ENCODE results near the gene CCDC80. TPM values are rescaled to one million over a fixed set of nuclear protein-coding genes. Genes with fewer than 3 reads are reported as not detected.

CCDC80 gene
- total and polyA plus RNA-seq, 4 donors: 59.0 to 130 (median 99.6) TPM

DNA sequence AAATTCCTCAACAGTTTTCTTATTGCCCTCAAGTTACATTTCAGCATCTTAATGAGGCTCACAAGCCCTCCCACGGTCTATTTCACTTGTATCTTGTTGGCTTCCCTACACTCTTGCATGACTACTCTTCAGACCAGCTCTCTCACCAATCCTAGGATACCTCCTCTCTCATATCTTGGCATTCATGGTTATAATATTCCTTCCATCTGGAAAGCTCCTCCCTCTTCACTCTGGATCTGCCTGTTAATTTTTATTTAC lies 8.5 kb upstream of the CCDC80 start:
- Histone ChIP-seq H3K27ac (ENCODE audit: low read depth, low read length) (no peak overlapping the region), H3K27me3 (ENCODE audit: control insufficient read depth, insufficient read depth, low read length) (no peaks in the 10 kb centered on the region), H3K9me3 (ENCODE audit: control insufficient read depth, insufficient read depth, low read length) (no peaks in the 10 kb centered on the region), H3K36me3 (ENCODE audit: control insufficient read depth, insufficient read depth, low read length) (no peaks in the 10 kb centered on the region), H3K4me1 (ENCODE audit: control insufficient read depth, insufficient read depth, low read length) (no peaks in the 10 kb centered on the region), H3K4me3 (ENCODE audit: low read depth, low read length) (no peak overlapping the region)
- WGBS (ENCODE audit: insufficient coverage): 100% methylated on average over 1 of the region's 1 CpG
- DNase-seq (ENCODE audit: low read depth in 4 of 6, low spot score in 6 of 6): no peak

DNA sequence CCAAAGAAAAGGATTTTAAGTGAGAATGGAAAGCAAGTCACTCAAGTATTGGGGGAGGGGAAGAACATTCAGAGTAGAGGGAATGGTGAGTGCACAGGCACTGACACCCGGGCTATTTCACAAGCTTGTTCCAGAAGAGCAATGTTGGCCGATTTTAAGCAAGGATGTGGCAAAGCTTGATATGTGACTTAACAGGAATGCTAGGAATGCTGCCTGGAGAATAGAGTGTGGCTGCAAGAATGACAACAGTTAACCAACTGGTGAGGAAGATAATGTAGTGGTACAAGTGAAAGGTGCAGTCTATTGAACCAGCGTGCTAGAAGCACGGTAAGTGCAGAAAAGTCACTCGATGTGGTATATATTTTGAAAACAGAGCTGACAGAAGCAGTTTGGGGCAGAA lies 6.2 kb upstream of the CCDC80 start:
- no peak for DNase-seq (ENCODE audit: low read depth in 4 of 6, low spot score in 6 of 6)
- WGBS (ENCODE audit: insufficient coverage): 51% methylated on average over 5 of the region's 5 CpGs
- H3K36me3 ChIP-seq (ENCODE audit: control insufficient read depth, insufficient read depth, low read length): no peaks in the 10 kb centered on the region
- no peaks in the 10 kb centered on the region for H3K4me1 ChIP-seq (ENCODE audit: control insufficient read depth, insufficient read depth, low read length)
- no peaks in the 10 kb centered on the region for H3K27me3 ChIP-seq (ENCODE audit: control insufficient read depth, insufficient read depth, low read length)
- H3K27ac ChIP-seq (ENCODE audit: low read depth, low read length): no peak overlapping the region
- H3K9me3 ChIP-seq (ENCODE audit: control insufficient read depth, insufficient read depth, low read length): no peaks in the 10 kb centered on the region
- H3K4me3 ChIP-seq (ENCODE audit: low read depth, low read length): no peak overlapping the region

DNA sequence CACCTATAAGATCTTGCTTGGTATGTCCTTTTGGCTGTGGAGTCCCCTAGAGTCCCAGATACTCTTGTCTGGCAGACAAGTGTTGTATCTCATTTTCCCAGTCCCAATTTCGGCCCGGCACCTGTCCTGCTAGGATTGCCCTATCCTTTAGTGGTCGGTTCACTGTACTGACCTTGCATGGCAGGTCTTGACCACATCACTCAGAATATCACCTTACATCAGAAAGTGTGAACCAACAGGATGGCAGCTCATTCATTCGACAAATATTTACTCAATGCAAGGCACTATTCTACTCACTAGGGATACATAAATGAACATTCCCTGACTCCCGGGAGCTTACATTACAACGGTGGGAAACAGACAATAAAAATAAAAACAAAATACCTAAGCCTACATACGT lies 5.7 kb upstream of the CCDC80 start:
- H3K36me3 ChIP-seq (ENCODE audit: control insufficient read depth, insufficient read depth, low read length): no peaks in the 10 kb centered on the region
- no peak overlapping the region for H3K27ac ChIP-seq (ENCODE audit: low read depth, low read length)
- no peak overlapping the region for H3K4me3 ChIP-seq (ENCODE audit: low read depth, low read length)
- no peaks in the 10 kb centered on the region for H3K27me3 ChIP-seq (ENCODE audit: control insufficient read depth, insufficient read depth, low read length)
- no peaks in the 10 kb centered on the region for H3K9me3 ChIP-seq (ENCODE audit: control insufficient read depth, insufficient read depth, low read length)
- WGBS (ENCODE audit: insufficient coverage): 93% methylated on average over 4 of the region's 7 CpGs
- H3K4me1 ChIP-seq (ENCODE audit: control insufficient read depth, insufficient read depth, low read length): peaks cover 4% of the 10 kb centered on the region
- DNase-seq (ENCODE audit: low read depth in 4 of 6, low spot score in 6 of 6): no peak

DNA sequence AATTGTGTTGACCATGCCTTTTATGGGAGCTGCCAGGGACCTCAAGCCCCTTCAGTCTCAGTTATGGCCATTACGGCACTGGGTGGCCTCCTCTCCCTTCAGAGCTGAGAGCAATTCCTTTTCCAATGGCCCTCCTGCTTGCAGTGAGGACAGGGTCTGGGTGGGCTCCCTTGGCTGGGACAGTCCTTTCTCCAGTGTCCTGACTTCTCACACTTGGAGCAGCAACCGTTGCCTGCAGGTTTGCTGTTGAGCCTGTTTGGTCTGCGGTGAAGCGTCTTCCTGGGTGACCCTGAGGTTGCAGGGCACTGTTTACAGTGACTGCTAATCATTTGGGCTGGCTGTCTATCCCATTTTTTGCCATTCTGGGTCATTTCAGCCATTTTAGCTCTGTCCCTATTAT lies 3.5 kb upstream of the CCDC80 start:
- Histone ChIP-seq H3K27ac (ENCODE audit: low read depth, low read length) (no peak overlapping the region), H3K36me3 (ENCODE audit: control insufficient read depth, insufficient read depth, low read length) (peaks cover 1% of the 10 kb centered on the region), H3K27me3 (ENCODE audit: control insufficient read depth, insufficient read depth, low read length) (no peaks in the 10 kb centered on the region), H3K4me3 (ENCODE audit: low read depth, low read length) (no peak overlapping the region), H3K4me1 (ENCODE audit: control insufficient read depth, insufficient read depth, low read length) (peaks cover 14% of the 10 kb centered on the region), H3K9me3 (ENCODE audit: control insufficient read depth, insufficient read depth, low read length) (no peaks in the 10 kb centered on the region)
- DNase-seq (ENCODE audit: low read depth in 4 of 6, low spot score in 6 of 6): no peak
- WGBS (ENCODE audit: insufficient coverage): 86% methylated on average over 4 of the region's 4 CpGs

DNA sequence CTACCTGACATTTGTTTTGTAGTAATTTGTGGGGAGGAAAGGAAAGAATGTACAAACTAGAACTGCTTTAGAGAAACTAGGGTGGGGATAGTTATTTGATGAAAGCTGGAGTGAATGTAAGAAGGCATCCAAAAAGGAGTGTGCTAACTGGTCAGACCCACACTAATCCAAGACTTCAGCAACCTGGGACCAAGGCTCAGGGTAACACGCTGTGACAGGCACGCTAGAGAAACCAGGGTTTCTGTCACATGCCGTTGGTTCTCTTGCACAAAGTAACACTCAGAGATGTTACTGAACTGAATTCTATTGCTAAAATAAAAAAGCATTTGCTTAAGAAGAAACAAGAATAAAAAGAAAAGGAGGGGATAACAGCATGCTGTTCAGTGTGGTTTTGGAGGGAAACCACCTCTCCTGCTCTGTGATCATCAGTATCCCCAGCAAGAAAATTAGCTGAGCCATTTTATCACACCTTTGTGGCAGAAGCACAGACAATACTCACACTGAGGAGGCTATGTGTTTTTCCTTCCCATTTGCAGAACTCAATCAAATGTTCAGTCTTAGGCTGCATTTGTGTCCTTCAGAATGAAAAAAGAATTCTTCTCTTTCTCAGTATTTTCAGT lies 2.8 kb upstream of the CCDC80 start:
- WGBS (ENCODE audit: insufficient coverage): no CpG with 5 or more reads among the region's 3 CpGs
- Histone ChIP-seq H3K36me3 (ENCODE audit: control insufficient read depth, insufficient read depth, low read length) (peaks cover 7% of the 10 kb centered on the region), H3K27me3 (ENCODE audit: control insufficient read depth, insufficient read depth, low read length) (no peaks in the 10 kb centered on the region), H3K4me1 (ENCODE audit: control insufficient read depth, insufficient read depth, low read length) (peaks cover 22% of the 10 kb centered on the region), H3K4me3 (ENCODE audit: low read depth, low read length) (no peak overlapping the region), H3K9me3 (ENCODE audit: control insufficient read depth, insufficient read depth, low read length) (no peaks in the 10 kb centered on the region), H3K27ac (ENCODE audit: low read depth, low read length) (no peak overlapping the region)
- DNase-seq (ENCODE audit: low read depth in 4 of 6, low spot score in 6 of 6): no peak

DNA sequence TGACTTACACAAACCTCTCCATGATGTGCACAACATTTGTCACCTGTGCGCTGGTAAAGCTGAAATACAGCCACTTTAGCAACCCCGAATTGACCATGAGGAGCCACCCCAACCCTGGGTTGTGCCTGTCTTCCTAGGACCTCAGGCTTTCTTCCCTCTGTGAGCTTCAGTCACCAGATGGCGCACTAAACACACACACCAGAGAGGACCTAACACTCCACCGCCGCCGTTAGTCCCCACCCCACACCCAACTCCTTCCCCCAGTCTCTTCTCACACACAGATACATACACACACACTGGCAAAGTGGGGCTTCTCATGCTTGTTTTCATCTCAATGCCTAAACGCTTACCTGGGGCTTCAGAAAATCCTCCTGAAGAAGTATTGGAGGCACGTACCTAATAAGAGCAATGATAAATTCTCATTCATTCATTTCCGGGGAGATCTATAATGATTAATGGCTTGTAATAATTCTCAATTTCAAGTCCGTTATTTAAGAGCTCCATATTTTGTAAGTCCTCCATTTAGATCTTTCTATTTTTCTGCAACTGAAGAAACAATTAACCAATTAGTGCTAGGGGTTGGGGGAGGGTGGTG lies 2.1 kb upstream of the CCDC80 start:
- Histone ChIP-seq H3K27ac (ENCODE audit: low read depth, low read length) (no peak overlapping the region), H3K4me1 (ENCODE audit: control insufficient read depth, insufficient read depth, low read length) (peaks cover 28% of the 10 kb centered on the region), H3K4me3 (ENCODE audit: low read depth, low read length) (peak overlapping the region; percentile 28), H3K9me3 (ENCODE audit: control insufficient read depth, insufficient read depth, low read length) (no peaks in the 10 kb centered on the region), H3K27me3 (ENCODE audit: control insufficient read depth, insufficient read depth, low read length) (no peaks in the 10 kb centered on the region), H3K36me3 (ENCODE audit: control insufficient read depth, insufficient read depth, low read length) (peaks cover 8% of the 10 kb centered on the region)
- WGBS (ENCODE audit: insufficient coverage): 12% methylated on average over 6 of the region's 10 CpGs
- peak in 5 of 6 donors; percentile 85 to 97 (median 87) for DNase-seq (ENCODE audit: low read depth in 4 of 6, low spot score in 6 of 6)

DNA sequence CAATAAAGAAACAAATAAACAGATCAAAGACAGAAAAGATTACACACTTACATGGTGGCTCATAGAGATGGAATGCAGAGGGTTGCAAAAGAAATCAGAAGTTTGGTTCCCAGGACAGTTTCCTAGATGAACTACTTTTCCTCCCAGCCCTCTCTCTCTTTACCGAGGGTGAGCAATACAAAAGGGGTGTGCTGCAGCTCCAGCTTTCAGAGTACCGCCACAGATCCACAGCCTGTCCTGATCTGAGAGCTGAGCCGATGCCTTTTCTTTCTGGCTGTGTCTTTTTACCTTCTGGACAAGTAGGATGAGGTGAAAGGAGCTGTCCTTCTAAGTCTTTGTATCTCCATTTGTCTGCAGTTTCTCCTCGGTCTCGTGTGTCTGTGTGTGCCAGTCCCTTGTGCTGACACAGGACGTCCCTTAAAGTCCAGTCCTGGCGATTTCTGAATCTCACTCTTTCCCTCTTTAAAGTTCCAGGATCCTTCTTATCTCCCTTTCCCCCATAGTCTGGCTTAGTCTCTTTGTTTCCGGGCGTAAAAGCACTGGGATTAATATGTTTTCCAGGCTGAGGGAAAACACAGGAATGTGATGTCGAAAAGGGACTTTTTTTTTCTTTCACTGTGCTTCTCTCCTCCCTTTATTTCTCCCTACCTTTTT lies 540 bp downstream of the CCDC80 start:
- H3K4me3 ChIP-seq (ENCODE audit: low read depth, low read length): peak overlapping the region; percentile 61
- H3K36me3 ChIP-seq (ENCODE audit: control insufficient read depth, insufficient read depth, low read length): peaks cover 8% of the 10 kb centered on the region
- H3K9me3 ChIP-seq (ENCODE audit: control insufficient read depth, insufficient read depth, low read length): no peaks in the 10 kb centered on the region
- no peaks in the 10 kb centered on the region for H3K27me3 ChIP-seq (ENCODE audit: control insufficient read depth, insufficient read depth, low read length)
- WGBS (ENCODE audit: insufficient coverage): 1% methylated on average over 4 of the region's 10 CpGs
- peak in 1 of 6 donors; percentile 47 for DNase-seq (ENCODE audit: low read depth in 4 of 6, low spot score in 6 of 6)
- H3K4me1 ChIP-seq (ENCODE audit: control insufficient read depth, insufficient read depth, low read length): peaks cover 28% of the 10 kb centered on the region
- peak overlapping the region; percentile 95 for H3K27ac ChIP-seq (ENCODE audit: low read depth, low read length)

DNA sequence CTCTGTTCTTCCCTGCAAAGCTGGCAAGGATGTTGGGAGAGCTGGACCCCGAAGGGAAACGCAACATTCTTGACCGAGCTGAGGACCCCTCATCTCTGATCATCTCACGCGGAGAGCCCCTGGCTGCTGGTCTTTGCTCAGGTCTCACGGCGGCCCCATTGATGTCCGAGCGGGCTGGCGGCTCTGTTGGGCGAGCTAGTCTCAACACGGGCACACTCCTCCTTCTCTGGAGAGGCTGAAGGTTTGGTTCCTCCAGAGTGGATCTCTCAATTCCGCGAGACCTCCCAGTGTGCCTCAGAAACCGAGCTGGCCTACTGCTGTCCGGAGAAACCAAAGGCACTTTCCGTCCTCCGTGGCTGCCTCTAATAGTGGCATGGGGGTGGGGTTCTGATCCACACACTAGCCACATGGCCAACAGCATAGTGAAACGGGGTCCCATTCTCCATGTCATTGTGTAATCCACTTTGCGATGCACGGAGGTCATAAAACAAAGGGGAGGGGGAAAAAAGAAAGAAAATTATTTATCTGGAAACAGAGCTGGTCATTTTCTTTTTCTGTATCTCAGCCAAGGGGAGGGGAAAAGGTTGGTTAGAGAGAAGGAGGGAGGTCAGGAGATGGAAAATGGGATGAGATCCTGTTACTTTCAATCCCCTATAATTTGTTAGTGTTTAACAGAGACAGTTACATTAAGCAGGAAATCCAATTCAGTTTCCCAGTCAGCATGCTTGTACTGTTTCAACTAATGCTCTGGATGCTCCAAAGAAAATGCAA lies 1.3 kb downstream of the CCDC80 start:
- no peaks in the 10 kb centered on the region for H3K9me3 ChIP-seq (ENCODE audit: control insufficient read depth, insufficient read depth, low read length)
- H3K36me3 ChIP-seq (ENCODE audit: control insufficient read depth, insufficient read depth, low read length): peaks cover 8% of the 10 kb centered on the region
- no peak for DNase-seq (ENCODE audit: low read depth in 4 of 6, low spot score in 6 of 6)
- 97% methylated on average over 12 of the region's 21 CpGs for WGBS (ENCODE audit: insufficient coverage)
- H3K27ac ChIP-seq (ENCODE audit: low read depth, low read length): peak overlapping the region; percentile 95
- H3K27me3 ChIP-seq (ENCODE audit: control insufficient read depth, insufficient read depth, low read length): no peaks in the 10 kb centered on the region
- peak overlapping the region; percentile 61 for H3K4me3 ChIP-seq (ENCODE audit: low read depth, low read length)
- peaks cover 28% of the 10 kb centered on the region for H3K4me1 ChIP-seq (ENCODE audit: control insufficient read depth, insufficient read depth, low read length)

DNA sequence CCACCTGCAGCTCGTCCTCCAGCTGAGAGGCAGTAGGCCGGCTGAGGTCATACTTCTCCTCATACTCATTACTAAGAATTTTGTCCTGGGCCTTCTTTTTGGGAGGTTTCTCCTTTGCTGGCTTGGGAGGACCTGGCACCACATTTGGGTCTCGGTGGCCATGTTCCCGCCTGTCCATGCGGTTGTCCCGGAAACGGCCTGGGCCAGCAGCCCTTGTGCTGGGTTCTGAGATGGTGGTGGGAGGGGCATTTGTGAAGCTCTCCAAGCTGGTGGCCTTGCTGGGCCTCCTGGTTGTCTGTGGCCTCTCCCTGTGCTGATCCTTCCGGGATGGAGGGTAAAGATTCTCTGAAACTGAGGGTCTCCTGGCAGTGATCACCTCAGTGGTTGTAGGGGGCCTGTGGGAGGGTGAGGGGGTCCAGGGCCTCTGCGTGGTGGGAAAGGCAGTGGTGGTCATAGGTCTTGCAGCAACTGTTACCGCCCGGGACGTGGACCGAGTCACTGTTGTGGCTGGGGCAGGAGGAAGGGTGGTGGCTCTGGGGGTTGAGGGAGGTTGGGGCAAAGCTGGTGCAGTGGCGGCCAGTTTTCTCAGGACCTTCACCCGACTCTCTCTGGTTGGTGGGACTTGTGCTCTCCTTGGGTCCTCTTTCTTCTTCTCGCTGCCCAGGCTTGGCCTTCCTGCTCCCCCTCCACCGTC lies 2.5 kb downstream of the CCDC80 start:
- peak in 1 of 6 donors; percentile 56 for DNase-seq (ENCODE audit: low read depth in 4 of 6, low spot score in 6 of 6)
- peak overlapping the region; percentile 25 for H3K27ac ChIP-seq (ENCODE audit: low read depth, low read length)
- no peaks in the 10 kb centered on the region for H3K9me3 ChIP-seq (ENCODE audit: control insufficient read depth, insufficient read depth, low read length)
- H3K4me3 ChIP-seq (ENCODE audit: low read depth, low read length): no peak overlapping the region
- H3K36me3 ChIP-seq (ENCODE audit: control insufficient read depth, insufficient read depth, low read length): peaks cover 8% of the 10 kb centered on the region
- H3K4me1 ChIP-seq (ENCODE audit: control insufficient read depth, insufficient read depth, low read length): peaks cover 28% of the 10 kb centered on the region
- H3K27me3 ChIP-seq (ENCODE audit: control insufficient read depth, insufficient read depth, low read length): no peaks in the 10 kb centered on the region
- 89% methylated on average over 14 of the region's 17 CpGs for WGBS (ENCODE audit: insufficient coverage)
